NCI-H82 (cell line): ENCODE results near the gene ENPP1.

Experiments
- DNase-seq: peaks from one replicate; lab custom pipeline; 2025; lab: John Stamatoyannopoulos, UW

Gene ENPP1

GRCh38 chr6:131787079-131787478 is 20.7 kb upstream of the ENPP1 start:
- no peak for DNase-seq

DNA sequence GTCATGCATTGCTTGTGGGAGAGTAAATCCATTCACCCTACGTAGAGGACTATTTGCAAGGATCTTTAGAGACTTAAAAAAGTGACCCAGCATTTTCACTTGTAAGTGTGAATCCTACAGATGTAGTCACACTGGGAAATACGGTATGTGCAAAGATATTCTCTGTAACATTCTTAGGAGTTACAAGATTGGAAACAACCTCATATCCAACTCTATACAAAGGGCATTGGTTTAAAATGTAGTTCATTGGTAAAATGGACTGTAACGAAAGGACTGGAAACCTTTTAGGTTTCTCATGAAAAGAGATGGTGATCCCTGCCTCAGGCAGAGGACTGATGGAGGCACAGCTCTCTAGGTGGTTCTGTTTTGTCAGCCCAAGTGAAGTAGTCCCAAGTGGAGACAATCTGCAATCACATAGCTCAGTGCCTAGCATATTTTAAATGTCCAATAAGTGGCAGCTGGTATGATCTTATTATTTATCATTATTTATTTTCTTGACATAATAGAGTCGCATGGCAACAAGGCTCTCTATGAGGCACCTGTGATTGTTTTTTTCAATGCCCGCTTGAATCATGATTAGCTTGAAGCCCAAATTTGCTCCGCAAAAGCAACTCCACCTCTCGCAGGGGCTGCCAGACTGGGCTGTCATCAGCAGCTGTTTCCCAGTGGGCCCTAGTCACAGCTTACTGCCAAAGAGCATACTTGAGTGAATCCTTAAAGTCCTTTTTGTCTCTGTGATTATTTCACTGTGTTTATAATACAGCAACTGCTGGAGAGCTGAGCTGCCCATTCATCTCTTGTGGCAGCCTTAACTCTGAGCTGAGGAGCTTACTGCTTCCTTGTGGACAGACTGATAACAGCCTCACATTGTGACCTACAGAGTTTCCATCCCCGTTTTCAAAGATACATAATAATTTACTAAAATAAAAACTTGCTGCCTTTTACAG is 19.8 kb upstream of the ENPP1 start:
- no peak for DNase-seq

DNA sequence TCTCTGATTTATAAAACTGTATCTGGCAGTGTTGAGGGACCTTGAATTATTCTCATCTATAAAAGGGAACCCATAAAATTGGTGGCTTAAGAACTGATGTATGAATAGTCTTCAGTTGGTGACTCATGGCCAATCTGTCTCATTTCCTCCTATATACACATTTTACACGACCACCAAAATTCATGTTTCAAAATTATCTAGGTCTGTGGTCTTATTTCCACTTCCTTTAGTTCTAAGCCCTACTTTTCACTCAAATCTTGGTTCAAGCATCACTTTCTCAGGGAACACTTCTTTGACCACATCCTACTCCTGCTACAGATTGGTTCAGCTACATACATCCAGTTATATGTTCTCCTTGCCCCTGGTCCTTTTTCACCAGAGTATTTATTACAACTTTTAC is 18.6 kb upstream of the ENPP1 start:
- DNase-seq = no peak

GRCh38 chr6:131791476-131791875 is 16.3 kb upstream of the ENPP1 start:
- no peak for DNase-seq

DNA sequence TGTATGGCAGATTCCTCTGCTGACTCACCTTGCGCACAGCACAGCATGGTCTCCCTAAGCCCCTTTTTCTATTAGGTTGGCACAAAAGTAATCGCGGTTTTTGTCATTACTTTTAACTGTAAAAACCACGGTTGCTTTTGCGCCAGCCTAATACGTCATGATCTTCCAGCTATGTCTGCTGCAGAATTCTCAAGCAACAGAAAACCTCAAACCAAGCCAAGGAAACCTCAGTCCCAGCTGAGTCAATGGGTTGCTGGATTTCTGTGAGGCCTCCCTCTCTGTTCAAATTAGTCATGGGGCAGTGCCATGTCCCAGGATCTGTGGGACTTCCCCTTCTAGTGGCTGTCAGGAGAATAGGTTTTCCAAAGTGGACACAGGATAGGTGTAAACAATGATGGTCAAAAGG is 15.7 kb upstream of the ENPP1 start:
- DNase-seq = no peak

DNA sequence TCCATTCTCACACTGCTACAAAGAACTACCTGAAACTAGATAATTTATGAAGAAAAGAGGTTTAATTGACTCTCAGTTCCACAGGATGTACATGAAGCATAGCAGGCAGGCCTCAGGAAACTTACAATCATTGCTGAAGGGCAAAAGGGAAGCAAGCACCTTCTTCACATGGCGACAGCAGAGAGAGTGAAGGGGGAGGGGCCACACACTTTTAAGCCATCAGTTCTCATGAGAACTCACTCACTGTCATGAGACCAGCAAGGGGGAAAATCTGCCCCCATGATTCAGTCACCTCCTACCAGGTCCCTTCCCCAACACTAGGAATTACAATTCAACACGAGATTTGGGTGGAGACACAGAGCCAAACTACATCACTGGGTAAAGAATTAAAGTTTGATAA is 12.5 kb upstream of the ENPP1 start:
- no peak for DNase-seq

DNA sequence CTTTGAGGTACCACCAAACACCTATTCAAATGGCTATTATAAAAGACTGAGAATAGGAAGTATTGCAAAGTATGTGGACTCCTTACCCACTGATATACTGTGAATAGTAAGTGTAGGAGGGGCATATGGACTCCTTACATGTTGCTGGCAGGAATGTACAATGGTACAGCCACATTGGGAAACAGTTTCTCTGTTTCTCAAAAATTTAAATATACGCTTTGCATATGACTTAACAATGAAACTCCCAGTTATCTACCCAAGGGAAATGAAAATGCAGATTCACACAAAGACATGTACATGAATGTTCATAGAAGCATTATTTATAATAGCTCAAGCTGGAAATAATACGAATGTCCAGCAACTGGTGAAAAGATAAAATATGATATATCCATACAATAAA is 5.5 kb upstream of the ENPP1 start:
- DNase-seq = no peak

DNA sequence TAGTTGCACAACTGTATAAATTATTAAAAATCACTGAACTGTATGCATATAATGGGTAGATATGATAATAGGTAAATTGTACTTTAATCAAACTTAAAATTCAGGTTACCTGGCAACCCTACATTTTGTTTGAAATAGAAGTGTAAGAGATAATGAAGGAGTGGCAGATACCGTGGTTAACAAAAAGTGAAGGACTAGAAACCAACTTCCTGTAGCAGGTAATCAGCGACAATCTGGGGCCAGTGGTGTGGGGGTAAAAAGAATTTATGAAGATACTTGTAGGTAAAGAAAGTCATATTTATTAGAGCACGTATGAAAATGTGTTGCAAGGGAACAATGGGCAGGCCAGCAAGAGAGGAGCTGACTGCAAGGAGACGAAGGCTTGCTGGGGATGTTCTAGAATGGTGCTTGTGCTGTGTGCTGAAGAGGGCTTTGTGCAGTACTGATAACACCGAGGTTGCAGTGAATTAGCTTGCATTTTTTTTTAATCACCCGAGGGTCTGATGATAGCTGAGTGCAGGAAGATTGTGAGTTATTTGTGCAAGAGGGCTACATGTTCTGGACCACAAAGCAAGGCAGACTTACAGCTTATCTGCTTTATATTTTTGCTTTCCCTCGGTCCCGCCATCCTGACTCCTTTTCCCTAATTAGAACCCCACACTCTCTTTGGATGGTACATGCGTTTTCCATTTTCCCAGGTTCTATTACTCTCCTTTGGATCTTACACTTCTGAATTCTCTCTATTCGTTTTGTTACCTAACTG is 4.6 kb upstream of the ENPP1 start:
- DNase-seq = no peak

GRCh38 chr6:131804131-131804530 is 3.7 kb upstream of the ENPP1 start:
- no peak for DNase-seq

- no peak for DNase-seq
Observed at GRCh38 chr6:131807321-131807643, 538 bp upstream of the ENPP1 start.

DNA sequence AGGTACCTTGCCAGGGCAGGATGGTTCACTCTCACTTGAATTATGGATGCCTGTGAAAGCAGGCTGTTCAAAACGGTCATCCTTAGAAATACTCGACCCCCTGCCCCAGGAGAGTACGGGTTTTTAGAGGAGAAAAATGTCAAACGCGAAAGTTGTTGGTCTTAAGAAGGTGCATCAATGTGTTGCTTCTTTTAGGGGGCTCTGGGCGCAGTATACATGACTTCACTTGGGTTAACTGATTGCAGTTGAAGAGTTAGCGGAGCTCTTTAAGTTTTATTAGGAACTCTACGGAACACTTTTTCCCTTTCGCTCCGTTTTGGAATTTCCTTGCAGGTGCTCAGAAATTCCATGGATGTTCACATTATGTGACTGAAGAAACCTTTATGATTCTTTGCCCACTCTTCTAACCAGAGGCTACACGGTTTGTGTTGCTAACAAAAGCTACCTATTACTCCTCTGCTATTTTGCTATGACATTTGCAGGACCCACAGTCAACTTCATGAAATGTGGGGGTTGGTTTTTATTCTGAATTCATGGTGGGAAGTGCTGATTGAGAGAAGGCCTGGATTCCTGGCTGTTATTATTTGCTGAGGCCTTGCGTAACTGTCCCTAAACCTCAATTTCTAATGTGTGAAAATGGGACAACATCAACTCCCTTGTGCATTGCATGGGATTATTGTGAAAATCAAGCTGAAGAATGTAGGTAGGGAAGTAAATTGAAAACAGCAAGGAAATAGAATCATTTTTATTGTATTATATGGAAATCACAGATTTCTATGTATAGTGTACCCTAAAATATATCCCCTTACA is 845 bp downstream of the ENPP1 start:
- no peak for DNase-seq

DNA sequence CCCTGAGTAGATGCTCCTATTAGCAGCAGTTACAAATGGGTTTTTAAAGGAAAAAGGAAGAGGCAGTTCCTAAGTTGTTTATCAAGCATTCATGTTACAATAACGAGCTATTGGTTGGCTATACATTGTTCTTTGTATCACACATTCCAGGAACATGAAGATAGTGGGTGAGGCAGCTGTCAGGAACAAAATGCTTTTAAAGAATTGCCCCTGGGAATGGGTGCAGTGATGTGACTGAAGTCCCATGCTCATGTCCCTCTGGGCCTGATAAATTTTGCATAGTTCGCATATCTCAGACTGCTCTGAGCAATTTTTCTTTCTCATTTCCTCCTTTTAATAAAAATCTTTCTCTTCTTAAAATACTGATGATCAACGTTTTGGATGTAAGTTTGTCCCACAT is 3.7 kb downstream of the ENPP1 start:
- DNase-seq = no peak

GRCh38 chr6:131813991-131814390 is 6.2 kb downstream of the ENPP1 start:
- no peak for DNase-seq

DNA sequence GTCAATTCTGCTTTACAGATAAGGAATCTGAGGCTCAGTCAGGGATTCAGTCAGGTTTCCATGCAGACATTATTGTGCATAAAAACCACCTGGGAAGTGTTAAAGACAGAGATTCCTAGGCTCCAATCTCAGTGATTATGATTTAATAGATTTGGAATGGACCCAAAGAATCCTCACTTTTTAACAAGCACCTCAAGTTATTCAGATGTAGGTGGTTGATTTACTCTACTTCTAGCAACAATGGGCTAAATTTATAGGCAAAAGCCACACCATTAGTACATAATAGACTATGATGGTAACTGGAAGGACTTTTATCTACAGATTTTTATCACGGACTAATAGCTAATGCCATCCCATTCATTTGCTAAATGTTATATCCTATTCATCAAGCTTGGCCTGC is 9.0 kb downstream of the ENPP1 start:
- DNase-seq = no peak

DNA sequence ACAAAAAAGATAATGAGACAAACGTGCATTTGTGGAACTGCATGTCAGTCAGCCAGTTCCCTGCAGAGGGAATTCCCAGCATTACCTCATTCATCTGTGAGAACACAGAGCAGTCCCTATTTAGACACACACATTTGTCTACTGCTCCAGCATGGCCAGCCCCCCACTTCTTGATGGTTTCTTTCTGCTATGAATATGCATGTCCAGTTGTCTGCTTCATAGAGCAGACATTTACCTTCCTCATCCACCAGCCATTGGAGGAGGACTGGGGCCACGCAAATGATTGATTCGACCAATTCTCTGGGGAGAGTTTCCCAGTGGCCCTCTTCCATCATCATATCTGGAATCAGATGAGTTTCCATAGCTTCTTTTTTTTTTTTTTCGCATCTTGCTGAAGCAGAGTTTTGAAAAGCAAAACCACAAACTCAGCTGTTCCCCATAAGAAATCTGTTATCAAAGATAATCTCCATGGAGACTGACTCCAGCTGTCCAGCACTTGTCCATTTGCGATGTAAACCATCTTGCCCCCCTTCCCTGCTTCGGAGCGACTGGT is 11.8 kb downstream of the ENPP1 start:
- no peak for DNase-seq

DNA sequence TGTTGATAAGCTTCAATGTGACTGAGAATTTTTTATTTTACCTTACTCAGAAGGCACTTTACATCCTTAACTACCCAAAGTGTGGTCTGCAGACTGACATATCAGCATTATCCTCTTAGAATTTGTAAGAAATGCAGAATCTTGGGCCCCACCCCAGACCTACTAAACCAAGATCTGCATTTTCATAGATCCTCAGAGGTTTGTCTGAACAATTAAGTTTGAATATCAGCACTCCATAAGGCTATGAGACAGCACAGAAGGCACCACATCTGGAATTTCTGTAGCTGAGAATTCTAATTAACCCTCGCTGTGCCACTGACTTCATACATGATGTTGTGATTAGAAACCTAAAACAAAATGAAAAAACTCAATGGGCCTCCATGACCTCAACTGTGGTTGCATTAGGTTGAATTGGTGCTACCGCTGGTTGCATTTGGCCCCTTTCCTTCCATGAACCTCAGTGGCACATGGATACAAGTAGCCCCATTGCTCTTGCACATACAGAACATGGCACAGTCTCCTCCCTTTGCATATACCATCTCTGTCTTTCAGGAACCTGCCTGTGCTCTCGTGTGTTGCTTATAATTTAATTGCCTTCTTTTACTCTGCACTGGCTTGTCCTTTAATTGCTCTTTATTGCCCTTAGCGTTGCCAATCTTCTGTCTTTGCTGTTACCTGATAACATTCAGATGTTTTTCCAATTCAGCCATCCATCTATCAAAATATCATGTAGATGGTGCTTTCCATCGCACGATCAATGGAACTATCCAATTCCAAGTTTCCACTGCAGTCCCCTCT is 13.4 kb downstream of the ENPP1 start:
- DNase-seq = no peak

GRCh38 chr6:131822119-131822518 is 14.3 kb downstream of the ENPP1 start:
- no peak for DNase-seq

- DNase-seq = no peak
Observed at GRCh38 chr6:131823276-131823902, 15.6 kb downstream of the ENPP1 start.

- DNase-seq = no peak
Observed at GRCh38 chr6:131825946-131826345, 18.1 kb downstream of the ENPP1 start.

DNA sequence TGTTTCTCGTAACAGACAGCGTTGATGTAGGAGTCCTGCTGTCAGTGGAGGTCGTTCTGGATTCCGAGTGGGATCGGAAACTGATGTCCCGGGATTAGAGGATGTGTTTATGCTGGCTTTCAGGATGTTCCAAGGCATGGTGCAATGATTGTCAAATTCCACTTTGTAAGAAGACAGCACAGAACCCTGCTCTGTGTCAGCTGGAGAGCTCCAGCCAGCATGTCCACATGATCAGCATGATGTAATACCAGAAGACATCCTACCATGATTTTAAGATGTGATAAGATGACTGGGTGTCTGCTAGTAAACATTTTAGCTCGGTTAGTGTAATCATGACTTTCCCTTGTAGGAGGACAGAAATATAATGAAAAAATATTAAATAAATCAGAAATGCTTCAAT is 20.3 kb downstream of the ENPP1 start:
- no peak for DNase-seq

- no peak for DNase-seq
Observed at GRCh38 chr6:131828951-131829350, 21.1 kb downstream of the ENPP1 start.
